GM21447 (cell line): ENCODE results near the gene ZDHHC17.
"Not testable (repeated sequence)": the region's sequence is repeated elsewhere in the genome, so short reads cannot be mapped to it uniquely, and the experiment has no call there.

Experiments
- ATAC-seq: cut with Tn5 transposase; IDR thresholded peaks from one replicate; pipeline ENCODE4 v1.9.1; 2021; ENCODE audit not compliant: unreplicated experiment

The ZDHHC17 gene

DNA sequence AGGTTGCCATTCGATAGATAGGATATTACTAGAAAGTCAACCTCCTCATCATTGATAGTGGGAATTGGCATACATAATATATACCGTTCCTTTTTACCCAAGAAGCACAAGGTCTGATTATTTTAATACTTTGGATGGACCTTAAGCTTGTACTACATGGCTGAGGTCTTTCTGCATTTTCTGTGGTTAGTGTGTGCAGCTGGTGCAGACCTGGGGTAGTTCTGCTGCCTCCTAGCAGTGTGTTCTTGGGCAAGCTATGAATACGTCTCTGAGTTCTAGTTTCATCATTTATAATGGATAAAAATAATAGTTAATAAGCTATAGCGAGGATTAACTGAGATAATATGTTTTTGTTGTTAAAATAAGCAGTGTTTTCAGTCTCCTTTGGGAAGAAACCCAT, 2.2 kb downstream of the ZDHHC17 start:
- ATAC-seq: no peak

DNA sequence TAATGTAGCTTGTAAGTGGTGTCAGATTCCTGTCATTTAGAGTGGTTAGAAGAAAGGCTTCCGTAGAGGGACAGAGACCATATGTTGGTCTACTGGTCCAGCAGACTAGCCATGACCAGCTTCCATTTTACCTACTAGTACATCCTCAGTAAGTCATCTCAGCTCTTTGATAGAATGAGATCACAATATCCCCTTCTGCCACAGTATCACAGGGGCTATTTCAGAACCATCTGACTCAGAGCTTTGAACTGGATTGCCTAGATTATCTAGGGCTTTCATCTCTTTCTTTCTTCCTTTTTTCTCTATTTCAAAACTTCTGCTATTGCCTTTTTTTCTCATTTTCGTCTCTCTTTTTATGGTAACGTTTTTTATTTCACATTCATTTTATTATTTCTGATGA, 4.7 kb downstream of the ZDHHC17 start:
- ATAC-seq: no peak

DNA sequence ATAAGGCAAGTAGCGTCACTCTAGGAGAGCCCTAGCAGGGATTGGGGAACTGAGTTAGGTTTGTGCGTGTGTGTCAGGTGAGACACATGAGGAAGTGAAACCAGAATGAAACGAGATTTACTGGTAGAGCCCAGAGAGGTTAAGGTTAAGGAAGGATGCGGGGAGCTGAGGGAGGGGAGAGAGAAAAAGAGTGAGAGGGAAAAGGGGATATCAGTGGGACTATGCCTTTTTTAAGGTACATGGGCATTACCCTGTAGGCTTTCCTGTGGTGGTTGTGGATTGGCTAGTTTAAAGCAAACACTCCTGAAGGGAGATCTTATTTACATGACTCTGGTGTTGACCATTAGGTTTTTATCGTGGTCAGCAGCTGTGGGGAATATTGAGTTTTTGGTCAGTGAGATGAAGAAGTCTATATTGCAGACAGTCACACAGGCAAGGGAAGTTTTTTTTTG, 13.9 kb downstream of the ZDHHC17 start:
- ATAC-seq: peak; percentile 100

DNA sequence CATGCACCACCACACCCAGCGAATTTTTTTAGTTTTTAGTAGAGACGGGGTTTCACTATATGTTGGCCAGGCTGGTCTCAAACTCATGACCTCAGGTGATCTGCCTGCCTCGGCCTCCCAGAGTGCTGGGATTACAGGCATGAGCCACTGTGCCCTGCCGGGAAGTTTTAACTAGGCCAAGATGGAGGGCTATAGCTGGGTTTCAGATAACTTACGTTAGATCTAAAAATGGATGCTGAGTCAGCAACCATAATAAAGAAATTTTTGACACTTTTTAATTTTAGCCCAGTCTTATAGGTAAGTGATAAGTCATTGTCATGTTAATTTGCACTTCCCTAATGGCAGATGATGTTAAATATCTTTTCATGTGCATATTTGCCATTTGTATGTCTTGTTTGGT, 14.4 kb downstream of the ZDHHC17 start:
- no peak for ATAC-seq

DNA sequence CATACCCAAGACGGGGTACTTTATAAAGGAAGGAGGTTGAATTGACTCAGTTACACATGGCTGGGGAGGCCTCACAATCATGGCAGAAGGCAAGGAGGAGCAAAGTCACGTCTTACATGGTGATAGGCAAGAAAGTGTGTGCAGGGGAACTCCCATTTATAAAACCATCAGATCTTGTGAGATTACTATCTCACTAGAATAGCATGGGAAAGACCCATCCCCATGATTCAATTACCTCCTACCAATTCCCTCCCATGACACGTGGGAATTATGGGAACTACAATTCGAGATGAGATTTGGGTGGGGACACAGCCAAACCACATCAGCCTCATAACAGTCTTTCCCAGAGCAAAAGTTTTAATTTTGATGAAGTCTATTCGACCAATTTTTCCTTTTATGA, 15.4 kb downstream of the ZDHHC17 start:
- ATAC-seq: not testable (repeated sequence)

DNA sequence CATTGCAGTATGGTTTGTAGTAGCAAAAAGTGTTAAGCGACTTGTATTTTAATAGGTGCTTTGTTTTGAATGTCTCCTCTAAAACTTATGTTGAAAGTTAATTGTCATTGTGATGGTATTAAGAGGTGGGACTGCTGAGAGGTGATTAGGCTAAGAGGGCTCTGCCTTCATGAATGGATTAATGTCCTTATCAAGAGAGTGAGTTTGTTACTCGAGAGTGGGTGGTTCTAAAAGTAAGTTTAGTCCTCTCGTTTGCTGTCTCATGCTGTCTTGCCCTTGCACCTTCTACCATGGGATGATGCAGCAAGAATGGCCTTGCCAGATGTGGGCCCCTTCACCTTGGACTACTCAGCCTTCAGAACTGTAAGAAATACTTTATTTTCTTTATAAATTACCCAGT, 17.4 kb downstream of the ZDHHC17 start:
- ATAC-seq: no peak

DNA sequence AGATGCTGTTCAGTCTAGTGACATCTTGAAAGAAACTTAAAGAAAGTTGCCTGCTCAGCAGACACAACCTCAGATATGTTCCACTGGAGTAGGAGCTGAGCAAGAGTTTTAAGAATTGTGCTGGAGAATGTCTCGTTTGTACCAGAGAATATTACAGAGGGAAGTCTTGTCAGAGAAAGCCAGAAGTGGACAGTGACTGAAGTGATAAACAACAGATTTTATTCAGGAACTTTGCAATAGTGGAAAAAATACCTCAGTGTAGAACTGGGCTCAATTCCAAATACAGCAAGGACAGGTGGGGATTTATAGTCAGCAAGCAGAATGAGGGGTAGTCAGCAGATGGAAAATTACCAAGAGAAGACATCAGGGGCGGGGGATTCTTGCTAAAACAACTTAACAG, 18.6 kb downstream of the ZDHHC17 start:
- ATAC-seq: no peak

DNA sequence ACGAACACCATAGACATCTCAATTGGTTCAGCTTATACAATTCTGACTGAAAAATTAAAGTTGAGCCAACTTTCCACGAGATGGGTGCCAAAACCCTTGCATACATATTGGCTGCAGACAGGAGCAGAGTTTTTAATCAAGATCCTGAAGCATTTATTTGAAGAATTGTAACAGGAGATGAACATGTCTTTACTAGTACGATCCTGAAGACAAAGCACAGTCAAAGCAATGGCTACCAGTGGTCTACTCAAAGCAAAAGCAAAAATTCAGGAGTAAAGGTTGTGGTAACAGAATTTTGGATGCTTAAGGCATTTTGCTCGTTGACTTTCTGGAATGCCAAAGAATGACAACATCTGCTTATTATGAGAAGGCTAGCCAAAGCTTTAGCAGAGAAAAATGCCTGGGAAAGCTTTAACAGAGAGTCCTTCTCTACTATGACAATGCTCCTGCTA, 20.7 kb downstream of the ZDHHC17 start:
- ATAC-seq: no peak

DNA sequence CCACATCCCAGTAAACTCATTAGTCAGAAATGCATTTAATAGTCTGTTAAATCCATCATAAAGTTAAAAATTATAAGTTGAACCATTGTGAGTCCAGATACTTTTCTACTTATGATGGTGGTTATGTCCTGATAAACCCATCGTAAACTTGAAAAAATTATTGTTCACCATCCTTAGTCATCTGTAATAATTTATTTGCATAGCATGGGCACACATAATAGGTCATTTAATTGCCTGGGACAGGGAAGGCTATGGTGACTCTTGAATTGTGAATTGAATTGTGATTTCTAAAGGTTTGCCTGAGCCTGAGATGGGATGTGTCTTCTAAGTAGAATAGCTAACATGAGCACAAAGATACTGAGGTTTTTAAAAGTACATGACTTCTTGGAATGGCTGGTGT, 21.5 kb downstream of the ZDHHC17 start:
- ATAC-seq: no peak

DNA sequence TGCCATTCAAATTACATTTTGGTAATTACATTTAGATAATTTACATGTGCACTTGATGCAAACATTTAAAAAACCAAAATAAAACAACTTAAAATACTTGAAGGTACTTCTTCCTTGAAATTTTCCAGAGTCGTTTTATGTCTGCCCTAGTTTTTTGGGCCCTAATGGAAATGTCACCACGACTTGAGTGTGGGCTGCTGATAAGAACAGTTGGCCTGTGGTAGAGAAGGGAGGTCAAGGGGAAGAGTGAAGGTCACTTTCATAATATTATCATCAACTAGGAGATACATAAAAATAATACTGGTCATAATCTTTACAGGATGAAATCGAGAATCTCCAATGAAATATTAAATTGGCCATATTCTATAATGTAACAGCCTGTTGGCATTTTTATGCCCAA, 23.1 kb downstream of the ZDHHC17 start:
- ATAC-seq: no peak

DNA sequence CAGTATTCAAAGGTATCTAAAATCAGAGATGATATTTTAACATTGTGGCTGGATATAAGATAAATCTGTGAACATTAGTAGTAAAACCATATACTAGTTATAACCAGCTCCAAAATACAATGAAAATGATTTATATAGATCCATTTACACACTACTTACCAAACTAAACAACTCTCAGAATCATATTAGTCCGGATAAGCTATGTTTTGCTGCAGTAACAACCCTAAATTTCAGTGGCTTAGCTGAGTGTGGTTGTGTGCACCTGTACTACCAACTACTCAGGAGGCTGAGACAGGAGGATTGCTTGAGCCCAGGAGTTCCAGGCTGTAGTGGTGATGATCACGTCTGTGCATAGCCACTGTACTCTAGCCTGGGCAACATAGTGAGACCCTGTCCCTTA, 23.8 kb downstream of the ZDHHC17 start:
- no peak for ATAC-seq

DNA sequence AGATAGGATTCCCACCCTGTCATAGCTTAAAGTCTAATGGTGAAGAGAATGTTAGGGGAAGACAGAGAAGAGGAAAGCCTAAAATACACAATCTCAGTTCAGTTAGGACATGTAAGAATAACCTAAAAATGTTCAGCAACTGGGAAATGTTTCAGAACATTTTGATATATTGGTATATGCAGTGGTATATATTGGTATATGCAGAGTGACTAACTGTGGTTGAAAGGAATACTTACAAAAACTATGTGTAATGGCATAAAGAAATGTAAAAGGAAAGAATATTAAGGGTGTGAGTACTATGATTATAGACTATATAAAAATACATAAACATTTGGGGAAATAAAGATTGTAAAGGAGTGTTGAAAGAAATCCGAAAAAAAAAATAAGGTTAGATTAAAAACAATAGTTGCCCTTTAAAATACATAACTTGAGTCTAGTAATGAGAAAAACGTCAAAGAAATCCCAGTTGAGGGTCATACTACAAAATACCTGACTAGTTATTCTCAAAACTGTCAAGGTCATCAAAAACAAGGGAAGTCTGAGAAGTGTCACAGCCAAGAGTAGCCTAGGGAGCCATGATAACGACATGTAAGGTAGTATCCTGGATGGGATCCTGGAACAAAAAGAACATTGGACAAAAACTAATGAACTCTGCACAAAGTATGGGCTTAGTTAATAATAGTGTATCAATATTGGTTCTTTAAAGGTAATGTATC, 25.6 kb downstream of the ZDHHC17 start:
- no peak for ATAC-seq

DNA sequence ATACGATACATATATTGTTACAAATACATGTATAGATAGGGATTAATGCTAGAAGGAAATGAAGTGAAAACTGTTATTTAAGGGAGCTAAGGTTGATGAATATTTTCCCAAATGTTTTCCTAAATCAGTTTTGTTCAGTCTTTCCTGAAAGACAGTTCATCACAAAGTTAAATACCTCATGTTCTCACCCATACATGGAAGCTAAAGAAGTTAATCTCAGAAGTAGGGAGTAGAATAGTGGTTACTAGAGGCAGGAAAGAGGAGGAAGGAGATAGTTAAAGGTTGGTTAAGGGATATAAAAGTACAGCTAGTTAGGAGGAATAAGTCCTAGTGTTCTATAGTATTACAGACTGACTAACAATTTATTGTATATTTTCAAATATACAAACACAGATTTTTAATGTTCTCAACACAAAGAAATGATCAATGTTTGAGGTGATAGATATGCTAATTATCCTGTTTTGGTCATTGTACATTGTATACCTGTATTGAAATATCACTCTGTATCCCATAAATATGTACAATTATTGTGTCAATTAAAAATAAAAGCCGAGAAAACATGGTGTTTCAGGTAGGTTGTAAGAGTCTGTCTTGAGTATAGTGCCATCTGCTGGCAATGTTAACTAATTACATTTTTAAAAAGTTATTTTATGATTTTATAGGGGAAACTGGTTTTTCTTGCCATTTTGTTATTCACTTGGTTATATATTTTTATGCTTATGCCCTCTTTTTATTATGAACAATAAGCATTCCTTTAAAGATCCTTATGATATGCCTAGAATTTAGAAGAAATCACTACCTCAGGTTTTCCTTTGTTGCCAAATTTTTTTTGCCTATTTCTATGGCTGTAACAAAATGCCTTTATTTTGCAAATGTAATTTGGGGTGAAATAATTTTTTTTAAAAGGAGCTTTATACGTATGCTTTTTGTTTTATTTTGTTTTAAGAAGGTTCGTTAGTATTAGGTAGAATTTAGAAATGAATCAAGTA, 26.9 kb downstream of the ZDHHC17 start:
- ATAC-seq: no peak

DNA sequence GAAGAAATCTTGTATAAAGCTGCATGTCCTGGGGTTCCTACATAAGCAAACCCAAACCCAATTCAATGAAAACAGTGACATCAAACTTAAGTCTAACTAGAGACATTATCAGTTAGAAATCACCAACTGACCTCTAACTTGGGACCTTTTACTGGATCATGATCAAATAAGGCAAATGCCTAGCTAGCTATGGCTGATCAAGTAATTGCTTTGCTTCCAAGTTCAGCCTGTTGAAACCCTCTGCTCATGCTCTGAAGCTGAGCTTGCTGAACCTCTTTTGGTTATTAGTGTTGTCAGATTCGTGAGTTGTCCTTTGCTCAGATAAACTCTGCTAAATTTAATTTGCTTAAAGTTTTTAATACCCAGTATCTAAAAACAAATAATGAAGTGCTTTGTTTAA, 28.9 kb downstream of the ZDHHC17 start:
- no peak for ATAC-seq

DNA sequence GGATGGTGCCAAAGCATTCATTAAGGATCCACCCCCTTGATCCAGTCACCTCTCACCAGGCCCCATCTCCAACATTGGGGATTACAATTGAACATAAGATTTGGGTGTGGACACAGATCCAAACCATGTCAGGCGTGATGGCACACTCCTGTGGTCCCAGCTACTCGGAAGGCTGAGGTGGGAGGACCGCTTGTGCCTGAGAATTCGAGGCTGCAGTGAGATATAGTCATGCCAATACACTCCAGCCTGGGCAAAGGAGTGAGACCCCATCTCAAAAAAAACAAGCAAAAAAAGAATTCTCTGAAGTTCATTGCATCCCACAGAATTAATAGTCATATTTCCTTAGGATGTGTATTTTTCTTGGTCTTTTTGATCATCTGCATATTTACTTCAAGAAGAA, 34.9 kb downstream of the ZDHHC17 start:
- ATAC-seq: no peak

DNA sequence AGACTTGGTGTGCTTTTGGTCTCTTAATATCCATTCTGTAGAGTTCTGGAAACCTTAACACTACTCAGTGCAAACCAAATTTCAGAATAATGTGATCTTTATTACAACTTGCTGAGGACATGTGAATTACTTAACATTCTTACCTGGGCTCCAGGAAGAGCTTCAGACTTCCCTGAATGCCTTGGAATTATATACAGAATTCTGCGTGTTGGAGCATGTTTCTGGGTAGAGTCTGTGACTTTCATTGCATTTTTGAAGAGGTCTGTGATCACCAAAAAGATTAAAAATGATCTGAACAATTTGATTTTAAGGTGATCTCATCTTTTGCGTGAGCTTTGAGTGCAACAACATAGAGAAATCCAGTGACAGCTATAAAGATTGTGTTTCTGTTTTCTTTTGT, 35.4 kb downstream of the ZDHHC17 start:
- ATAC-seq: no peak

DNA sequence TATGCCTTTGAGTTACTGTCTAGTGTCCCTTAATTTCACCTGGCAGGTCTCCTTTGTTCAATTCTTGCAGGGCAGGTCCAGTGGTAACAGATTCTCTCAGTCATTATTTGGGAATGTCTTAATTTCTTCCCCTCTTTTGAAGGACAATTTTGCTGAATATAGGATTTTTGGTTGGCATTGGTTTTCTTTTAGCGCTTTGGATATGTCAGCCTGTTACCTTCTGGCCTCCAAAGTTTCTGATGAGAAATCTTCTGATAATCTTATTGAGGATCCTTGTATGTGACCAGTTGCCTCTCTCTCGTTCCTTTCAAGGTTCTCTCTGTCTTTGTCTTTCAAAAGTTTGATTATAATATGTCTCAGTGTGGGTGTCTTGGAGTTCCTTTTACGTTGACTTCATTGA, 38.1 kb downstream of the ZDHHC17 start:
- ATAC-seq: no peak

DNA sequence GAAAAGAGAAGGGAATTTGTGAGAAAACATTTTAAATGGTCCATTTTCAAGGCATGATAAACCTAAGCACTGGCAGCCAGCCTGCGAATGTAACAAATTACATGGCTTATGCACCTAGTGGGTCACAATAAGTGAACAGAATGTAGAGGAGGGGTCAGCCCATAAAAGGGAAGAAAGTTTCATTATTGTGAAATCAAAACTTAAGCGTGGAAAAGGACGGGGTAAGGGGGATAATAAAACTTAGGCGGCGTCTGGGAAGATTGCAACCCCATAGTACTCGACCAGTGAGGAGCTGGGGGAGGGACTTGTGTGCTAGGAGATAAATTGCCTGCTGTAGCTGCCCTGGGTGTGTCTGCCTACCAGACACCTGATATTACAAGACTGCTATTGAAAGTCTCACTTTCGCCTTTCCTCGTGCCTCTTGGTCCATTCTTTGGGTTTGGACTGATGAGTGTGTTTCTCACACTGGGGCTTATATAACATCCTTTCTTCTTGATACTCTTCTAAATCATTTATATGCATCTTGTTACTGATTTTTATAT, 40.6 kb downstream of the ZDHHC17 start:
- ATAC-seq: no peak

DNA sequence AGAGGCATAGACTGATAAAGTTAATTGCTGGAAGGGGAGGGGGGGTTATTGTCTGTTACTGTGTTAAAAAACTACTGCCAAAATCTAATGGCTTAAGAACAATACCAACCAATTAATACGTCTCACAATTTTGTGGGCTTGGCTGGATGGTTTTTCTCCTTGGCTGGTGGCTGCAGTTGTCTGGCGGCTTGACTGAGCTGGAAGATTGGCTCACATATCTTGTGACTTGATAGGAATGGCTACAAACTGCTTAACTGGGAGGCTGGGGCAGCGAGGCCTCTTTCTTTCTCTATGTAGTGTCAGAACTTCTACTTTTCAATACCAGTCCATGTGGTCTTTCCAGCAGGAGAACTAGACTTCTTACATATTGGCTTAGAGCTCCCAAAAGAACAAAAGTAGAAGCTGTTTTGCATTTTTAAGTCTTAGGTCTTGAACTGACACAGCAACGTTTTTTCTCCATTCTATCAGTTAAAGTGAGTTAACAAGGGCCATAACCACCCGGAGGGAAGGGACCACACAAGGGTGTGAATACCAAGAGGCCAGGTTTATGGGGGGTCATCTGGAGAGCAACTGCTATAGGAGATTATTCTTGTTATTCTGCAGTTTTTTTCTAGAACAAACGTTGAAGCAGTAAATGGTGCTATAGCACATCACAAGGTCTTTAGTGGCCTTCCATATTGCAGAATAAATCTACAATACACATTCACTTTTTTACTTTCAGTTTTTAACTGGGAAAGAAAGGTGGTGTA, 46.9 kb downstream of the ZDHHC17 start:
- ATAC-seq: no peak

DNA sequence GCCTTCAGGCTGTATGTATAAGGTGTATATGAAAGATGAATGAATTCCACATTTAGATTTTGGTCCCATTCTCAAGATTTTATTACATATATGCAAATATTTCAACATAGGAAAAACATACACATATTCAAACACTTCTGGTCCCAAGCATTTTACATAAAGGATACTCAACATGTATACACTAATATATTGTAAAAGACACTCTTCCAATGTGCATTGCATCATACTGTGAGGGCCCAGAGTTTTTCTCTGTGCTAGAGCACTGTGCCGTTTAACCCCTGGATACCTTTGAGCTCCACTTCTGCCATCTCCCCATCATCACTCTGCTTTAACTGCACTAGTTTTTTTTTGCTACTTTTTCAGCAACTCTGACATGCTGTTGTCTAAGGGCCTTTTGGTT, 48.1 kb downstream of the ZDHHC17 start:
- no peak for ATAC-seq

DNA sequence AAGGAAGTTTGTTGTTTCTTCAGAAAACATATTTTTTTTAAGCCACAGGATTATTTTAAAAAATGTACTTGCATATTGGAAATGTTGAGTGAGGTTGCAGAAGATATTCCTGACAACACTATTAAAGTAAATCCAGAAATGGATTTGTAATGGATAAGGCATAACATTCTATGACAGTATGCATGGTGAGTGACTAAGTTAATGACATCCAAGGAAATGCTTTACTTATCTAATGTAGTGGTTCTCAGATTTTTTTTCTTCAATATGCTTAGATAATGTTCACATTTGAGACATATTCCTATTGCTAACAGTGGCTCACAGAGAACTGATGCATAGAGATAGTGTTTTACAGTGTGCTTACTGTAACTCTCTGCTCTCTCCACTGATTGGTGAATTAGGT, 49.4 kb downstream of the ZDHHC17 start:
- no peak for ATAC-seq
